CD4-positive, CD25-positive, alpha-beta regulatory T cell (primary cell): ENCODE data around the gene PIK3C2G. TPM values are rescaled to one million over a fixed set of nuclear protein-coding genes. Genes with fewer than 3 reads are reported as not detected.

Experiments
- ATAC-seq, 2 donors: fragments of 150-1000 bp; cut with Tn5 transposase; one replicate each; pipeline ENCODE4 v1.10.0; 2021; ENCODE audit warnings: low read depth in 2 of 2, moderate number of reproducible peaks in 2 of 2, moderate library complexity in 1 of 2
- DNase-seq, 3 donors: peaks; one replicate each; pipeline versions ENCODE4 v3.0.0 to v3.0.0-alpha.2; 2012 to 2022; ENCODE audit warnings: mixed read lengths in 1 of 3
- H3K27ac ChIP-seq: one replicate; pipeline ENCODE4 v1.7.0; 2013; ENCODE audit warnings: mild to moderate bottlenecking, low read length; ENCODE audit not compliant: insufficient read depth, poor library complexity, severe bottlenecking
- H3K27me3 ChIP-seq: one replicate; pipeline ENCODE4 v1.7.0; 2013; ENCODE audit warnings: low read length; ENCODE audit not compliant: control insufficient read depth, insufficient read depth
- H3K36me3 ChIP-seq: one replicate; pipeline ENCODE4 v1.7.0; 2013; ENCODE audit warnings: mild to moderate bottlenecking, low read length, moderate library complexity; ENCODE audit not compliant: control insufficient read depth, insufficient read depth
- H3K4me1 ChIP-seq: 2 replicates; pipeline ENCODE4 v1.7.0; 2013; ENCODE audit warnings: mild to moderate bottlenecking, low read length; ENCODE audit not compliant: insufficient read depth, control insufficient read depth, poor library complexity, severe bottlenecking
- H3K4me3 ChIP-seq: one replicate; pipeline ENCODE4 v1.7.0; 2013; ENCODE audit warnings: low read depth, mild to moderate bottlenecking, low read length, moderate library complexity
- H3K9me3 ChIP-seq, 2 experiments: 1 replicate in 1 of 2; 2 replicates in 1 of 2; pipeline ENCODE4 v1.7.0; 2013; ENCODE audit warnings: low read length in 2 of 2, mild to moderate bottlenecking in 1 of 2, moderate library complexity in 1 of 2; ENCODE audit not compliant: control insufficient read depth in 2 of 2
- H3K27ac Mint-ChIP-seq, 3 donors: one replicate each; pipeline ENCODE4 v1.8.0; 2020 to 2022; ENCODE audit warnings: mild to moderate bottlenecking in 3 of 3, mixed read lengths in 3 of 3, moderate library complexity in 2 of 3
- H3K27me3 Mint-ChIP-seq: one replicate; pipeline ENCODE4 v1.8.0; 2022; ENCODE audit warnings: mild to moderate bottlenecking, mixed read lengths
- H3K36me3 Mint-ChIP-seq: one replicate; pipeline ENCODE4 v1.8.0; 2020; ENCODE audit warnings: mixed read lengths
- H3K4me1 Mint-ChIP-seq, 4 donors: one replicate each; pipeline ENCODE4 v1.8.0; 2020 to 2022; ENCODE audit warnings: mixed read lengths in 4 of 4, mild to moderate bottlenecking in 1 of 4
- H3K4me3 Mint-ChIP-seq, 4 donors: one replicate each; pipeline ENCODE4 v1.8.0; 2020 to 2022; ENCODE audit warnings: mild to moderate bottlenecking in 4 of 4, mixed read lengths in 4 of 4, moderate library complexity in 3 of 4
- H3K9me3 Mint-ChIP-seq, 7 donors: one replicate each; pipeline ENCODE4 v1.8.0; 2020 to 2022; ENCODE audit warnings: mixed read lengths in 7 of 7, mild to moderate bottlenecking in 3 of 7, moderate library complexity in 2 of 7
- polyA plus RNA-seq, 4 donors: library from polyadenylated mRNA; unstranded; fragments of 300-500 nt; fragmentation: Illumina TruSeq; gene quantifications; one replicate each; pipeline ENCODE4 v1.2.3, GENCODE V29; 2021
- total RNA-seq: library from RNA; stranded (reverse); gene quantifications from one replicate; pipeline ENCODE4 v1.2.3, GENCODE V29; 2022

Gene PIK3C2G
- total and polyA plus RNA-seq, 5 donors from 2014 or later: not detected

DNA sequence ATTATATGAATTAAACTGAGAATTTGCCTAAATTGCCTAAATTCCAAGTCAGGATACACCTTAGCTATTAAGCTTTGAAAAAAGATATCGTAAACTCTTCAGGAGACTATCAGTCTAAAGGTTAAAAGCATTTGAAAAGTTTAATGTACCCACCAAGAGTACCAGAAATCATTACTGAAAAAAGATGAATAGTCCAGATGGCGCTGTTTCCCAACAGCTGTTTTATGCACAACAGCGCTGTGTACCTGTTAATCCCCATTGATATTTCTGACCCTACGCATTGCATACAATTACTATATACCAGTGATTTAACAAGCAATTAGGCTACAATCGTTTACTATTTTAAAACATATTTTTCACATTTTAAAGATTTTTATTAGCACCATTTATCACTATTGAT is 291.5 kb downstream of the PIK3C2G start:
- Histone ChIP-seq H3K36me3 (no peaks in the 10 kb centered on the region), H3K9me3 (no peaks in the 10 kb centered on the region), H3K4me1 (no peaks in the 10 kb centered on the region), H3K27me3 (no peaks in the 10 kb centered on the region), H3K27ac (no peak overlapping the region), H3K4me3 (no peak overlapping the region)
- DNase-seq: no peak
- no peak for ATAC-seq
- H3K9me3 Mint-ChIP-seq: peaks cover 0 to 19% (median 5%) of the 10 kb centered on the region in 7 donors
- H3K4me1 Mint-ChIP-seq: no peaks in the 10 kb centered on the region
- no peak overlapping the region for H3K4me3 Mint-ChIP-seq
- no peaks in the 10 kb centered on the region for H3K27me3 Mint-ChIP-seq
- no peak overlapping the region for H3K27ac Mint-ChIP-seq
- H3K36me3 Mint-ChIP-seq: no peaks in the 10 kb centered on the region

- Histone ChIP-seq H3K4me3 (no peak overlapping the region), H3K36me3 (no peaks in the 10 kb centered on the region), H3K27me3 (no peaks in the 10 kb centered on the region), H3K4me1 (no peaks in the 10 kb centered on the region), H3K9me3 (no peaks in the 10 kb centered on the region), H3K27ac (no peak overlapping the region)
- no peaks in the 10 kb centered on the region for H3K4me1 Mint-ChIP-seq
- no peaks in the 10 kb centered on the region for H3K27me3 Mint-ChIP-seq
- H3K27ac Mint-ChIP-seq: no peak overlapping the region
- H3K9me3 Mint-ChIP-seq: peaks cover 0 to 15% (median 4%) of the 10 kb centered on the region in 7 donors
- no peaks in the 10 kb centered on the region for H3K36me3 Mint-ChIP-seq
- no peak for DNase-seq
- no peak overlapping the region for H3K4me3 Mint-ChIP-seq
- ATAC-seq: no peak
Observed at GRCh38 chr12:18556161-18556560, 294.8 kb downstream of the PIK3C2G start.

DNA sequence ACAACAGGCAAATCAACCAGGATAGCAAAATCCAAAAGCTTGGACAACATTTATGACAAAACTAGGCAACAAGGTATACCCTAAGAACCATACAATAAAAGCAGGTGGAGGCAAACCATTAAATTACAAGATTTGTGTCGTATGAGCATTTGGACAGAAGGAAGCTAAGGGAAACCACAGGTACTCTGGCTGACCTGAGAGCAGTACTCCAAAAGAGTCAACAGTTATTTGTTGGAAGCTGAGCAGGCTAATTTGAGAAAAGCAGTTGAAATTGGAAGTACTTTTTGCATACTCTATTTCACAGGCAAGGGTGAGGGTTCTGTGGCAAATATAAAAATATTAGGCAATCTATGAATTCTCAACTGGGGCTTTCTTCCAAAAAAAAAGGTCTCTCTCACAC is 297.9 kb downstream of the PIK3C2G start:
- no peaks in the 10 kb centered on the region for H3K4me1 Mint-ChIP-seq
- no peak for ATAC-seq
- no peaks in the 10 kb centered on the region for H3K4me1 ChIP-seq
- H3K36me3 ChIP-seq: no peaks in the 10 kb centered on the region
- no peaks in the 10 kb centered on the region for H3K27me3 ChIP-seq
- no peak overlapping the region for H3K4me3 ChIP-seq
- H3K4me3 Mint-ChIP-seq: no peak overlapping the region
- H3K27ac Mint-ChIP-seq: no peak overlapping the region
- no peaks in the 10 kb centered on the region for H3K9me3 ChIP-seq
- no peaks in the 10 kb centered on the region for H3K27me3 Mint-ChIP-seq
- DNase-seq: no peak
- peaks cover 0 to 21% (median 1%) of the 10 kb centered on the region in 7 donors for H3K9me3 Mint-ChIP-seq
- no peak overlapping the region for H3K27ac ChIP-seq
- no peaks in the 10 kb centered on the region for H3K36me3 Mint-ChIP-seq

DNA sequence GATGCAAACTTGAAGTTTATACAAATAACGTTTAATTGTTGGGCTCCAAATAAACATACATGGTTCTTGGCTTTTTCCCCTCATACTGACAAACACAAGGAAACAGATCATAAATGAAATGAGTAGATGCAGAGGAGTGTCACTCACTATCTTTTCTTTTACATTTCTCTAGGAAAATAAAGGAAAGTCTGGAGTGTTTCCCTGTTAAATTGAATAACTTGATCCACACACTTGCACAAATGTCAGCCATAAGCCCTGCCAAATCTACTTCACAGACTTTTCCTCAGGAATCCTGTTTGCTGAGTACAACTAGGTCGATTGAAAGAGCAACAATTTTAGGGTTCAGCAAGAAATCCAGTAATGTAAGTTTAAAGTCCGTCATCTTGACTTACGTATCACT is 301.2 kb downstream of the PIK3C2G start:
- H3K9me3 Mint-ChIP-seq: peaks cover 0 to 20% (median 1%) of the 10 kb centered on the region in 7 donors
- H3K27me3 Mint-ChIP-seq: no peaks in the 10 kb centered on the region
- DNase-seq (no peak), ATAC-seq (no peak)
- no peak overlapping the region for H3K27ac ChIP-seq
- H3K27me3 ChIP-seq: no peaks in the 10 kb centered on the region
- no peak overlapping the region for H3K4me3 Mint-ChIP-seq
- H3K36me3 ChIP-seq: no peaks in the 10 kb centered on the region
- no peaks in the 10 kb centered on the region for H3K36me3 Mint-ChIP-seq
- no peaks in the 10 kb centered on the region for H3K4me1 ChIP-seq
- H3K27ac Mint-ChIP-seq: no peak overlapping the region
- H3K9me3 ChIP-seq: no peaks in the 10 kb centered on the region
- H3K4me3 ChIP-seq: no peak overlapping the region
- no peaks in the 10 kb centered on the region for H3K4me1 Mint-ChIP-seq

- Histone ChIP-seq H3K9me3 (no peaks in the 10 kb centered on the region), H3K4me1 (no peaks in the 10 kb centered on the region), H3K27me3 (no peaks in the 10 kb centered on the region), H3K36me3 (no peaks in the 10 kb centered on the region), H3K4me3 (no peak overlapping the region), H3K27ac (no peak overlapping the region)
- no peaks in the 10 kb centered on the region for H3K36me3 Mint-ChIP-seq
- no peak for DNase-seq
- H3K4me1 Mint-ChIP-seq: no peaks in the 10 kb centered on the region
- ATAC-seq: no peak
- no peaks in the 10 kb centered on the region for H3K27me3 Mint-ChIP-seq
- no peak overlapping the region for H3K27ac Mint-ChIP-seq
- H3K9me3 Mint-ChIP-seq: peaks cover 0 to 33% (median 2%) of the 10 kb centered on the region in 7 donors
- H3K4me3 Mint-ChIP-seq: no peak overlapping the region
Observed at GRCh38 chr12:18564306-18564705, 303.0 kb downstream of the PIK3C2G start.

DNA sequence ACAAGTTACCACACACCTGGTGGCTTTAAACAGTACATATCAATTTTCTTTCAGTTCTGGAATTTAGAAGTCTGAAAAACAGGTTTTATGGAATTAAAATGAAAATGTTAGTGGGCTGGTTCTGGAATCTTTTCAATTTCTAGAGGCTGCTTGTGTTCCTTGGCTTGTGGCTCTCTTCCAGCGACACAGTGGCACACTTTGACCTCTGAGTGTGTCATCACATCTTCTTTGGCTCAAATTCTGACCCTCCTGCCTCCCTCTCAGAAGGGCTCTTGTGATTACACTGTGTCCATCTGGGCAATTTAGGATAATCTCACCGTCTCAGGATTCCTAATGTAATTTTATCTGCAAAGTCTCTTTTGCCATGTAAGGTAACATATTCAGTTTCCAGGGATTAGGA is 306.5 kb downstream of the PIK3C2G start:
- H3K36me3 Mint-ChIP-seq: no peaks in the 10 kb centered on the region
- H3K9me3 Mint-ChIP-seq: peaks cover 0 to 23% (median 2%) of the 10 kb centered on the region in 7 donors
- H3K4me3 ChIP-seq: no peak overlapping the region
- no peaks in the 10 kb centered on the region for H3K27me3 ChIP-seq
- H3K4me3 Mint-ChIP-seq: no peak overlapping the region
- no peaks in the 10 kb centered on the region for H3K27me3 Mint-ChIP-seq
- H3K36me3 ChIP-seq: no peaks in the 10 kb centered on the region
- H3K4me1 ChIP-seq: no peaks in the 10 kb centered on the region
- no peaks in the 10 kb centered on the region for H3K9me3 ChIP-seq
- H3K4me1 Mint-ChIP-seq: no peaks in the 10 kb centered on the region
- no peak overlapping the region for H3K27ac ChIP-seq
- DNase-seq (no peak), ATAC-seq (no peak)
- H3K27ac Mint-ChIP-seq: no peak overlapping the region

- H3K9me3 ChIP-seq: no peaks in the 10 kb centered on the region
- H3K4me3 ChIP-seq: no peak overlapping the region
- no peak overlapping the region for H3K4me3 Mint-ChIP-seq
- H3K9me3 Mint-ChIP-seq: peaks cover 0 to 28% (median 3%) of the 10 kb centered on the region in 7 donors
- H3K4me1 ChIP-seq: no peaks in the 10 kb centered on the region
- no peak for DNase-seq
- no peak for ATAC-seq
- no peaks in the 10 kb centered on the region for H3K4me1 Mint-ChIP-seq
- H3K27me3 Mint-ChIP-seq: no peaks in the 10 kb centered on the region
- no peaks in the 10 kb centered on the region for H3K36me3 Mint-ChIP-seq
- H3K36me3 ChIP-seq: no peaks in the 10 kb centered on the region
- no peak overlapping the region for H3K27ac ChIP-seq
- H3K27me3 ChIP-seq: no peaks in the 10 kb centered on the region
- H3K27ac Mint-ChIP-seq: no peak overlapping the region
Observed at GRCh38 chr12:18570543-18570942, 309.2 kb downstream of the PIK3C2G start.

- no peak for DNase-seq
- no peak overlapping the region for H3K27ac ChIP-seq
- no peaks in the 10 kb centered on the region for H3K9me3 ChIP-seq
- H3K27me3 ChIP-seq: no peaks in the 10 kb centered on the region
- no peak overlapping the region for H3K4me3 ChIP-seq
- no peaks in the 10 kb centered on the region for H3K36me3 ChIP-seq
- Mint-ChIP-seq H3K4me1 (no peaks in the 10 kb centered on the region), H3K9me3 (peaks cover 0 to 14% (median 2%) of the 10 kb centered on the region in 7 donors), H3K27me3 (no peaks in the 10 kb centered on the region), H3K36me3 (no peaks in the 10 kb centered on the region), H3K4me3 (no peak overlapping the region), H3K27ac (no peak overlapping the region)
- no peaks in the 10 kb centered on the region for H3K4me1 ChIP-seq
- no peak for ATAC-seq
Observed at GRCh38 chr12:18576104-18576626, 314.8 kb downstream of the PIK3C2G start.
